Activated CD4-positive, CD25-positive, alpha-beta regulatory T cell treated with anti-CD3 and anti-CD28 coated beads, Interleukin-2, amount 50 U/mL, for 72 hours (primary cell): ENCODE data around the gene LINGO3.
A peak's percentile ranks its signal among the peaks of the same experiment; 100 is the strongest.

Source experiments
- DNase-seq: peaks from one replicate; pipeline ENCODE4 v3.0.0; 2021

LINGO3 gene

GRCh38 chr19:2339644-2340310, 31.8 kb upstream of the LINGO3 start:
- DNase-seq, result no peak

GRCh38 chr19:2338751-2339643, 31.0 kb upstream of the LINGO3 start:
- DNase-seq, result no peak

- DNase-seq, result no peak
Measured at GRCh38 chr19:2338055-2338615, 30.2 kb upstream of the LINGO3 start.

- no peak for DNase-seq
Measured at GRCh38 chr19:2337329-2337707, 29.4 kb upstream of the LINGO3 start.

GRCh38 chr19:2336528-2337328, 28.8 kb upstream of the LINGO3 start:
- no peak for DNase-seq

- DNase-seq, result no peak
Measured at GRCh38 chr19:2335848-2336247, 27.9 kb upstream of the LINGO3 start.

- DNase-seq, result no peak
Measured at GRCh38 chr19:2334986-2335846, 27.3 kb upstream of the LINGO3 start.

- DNase-seq, result no peak
Measured at GRCh38 chr19:2334426-2334825, 26.5 kb upstream of the LINGO3 start.

GRCh38 chr19:2333807-2334211, 25.9 kb upstream of the LINGO3 start:
- no peak for DNase-seq

- DNase-seq, result no peak
Measured at GRCh38 chr19:2333027-2333806, 25.3 kb upstream of the LINGO3 start.

- no peak for DNase-seq
Measured at GRCh38 chr19:2332341-2333026, 24.5 kb upstream of the LINGO3 start.

- DNase-seq, result no peak
Measured at GRCh38 chr19:2331601-2332246, 23.8 kb upstream of the LINGO3 start.

GRCh38 chr19:2330632-2331284, 22.8 kb upstream of the LINGO3 start:
- no peak for DNase-seq

GRCh38 chr19:2330255-2330631, 22.3 kb upstream of the LINGO3 start:
- no peak for DNase-seq

GRCh38 chr19:2329501-2329916, 21.6 kb upstream of the LINGO3 start:
- DNase-seq, result no peak

- no peak for DNase-seq
Measured at GRCh38 chr19:2329149-2329478, 21.2 kb upstream of the LINGO3 start.

GRCh38 chr19:2328401-2329148, 20.6 kb upstream of the LINGO3 start, which contains the start of the genes LSM7 and SPPL2B:
TSS of gene LSM7 (minus strand) at chr19:2328586. CDS start at chr19:2328566, 20 bp downstream.
TSS of gene SPPL2B (plus strand) at chr19:2328684. CDS start at chr19:2328710, 26 bp downstream.
- peak; percentile 94 for DNase-seq

- peak; percentile 43 for DNase-seq
Measured at GRCh38 chr19:2327773-2328400, 19.9 kb upstream of the LINGO3 start.
